Measurements from ENCODE around the gene VAMP7. TPM values are rescaled to one million over a fixed set of nuclear protein-coding genes. Genes with fewer than 3 reads are reported as not detected.

Gene VAMP7
- total and polyA plus RNA-seq, 8 donors = 35.9 to 43.9 (median 40.4) TPM

DNA sequence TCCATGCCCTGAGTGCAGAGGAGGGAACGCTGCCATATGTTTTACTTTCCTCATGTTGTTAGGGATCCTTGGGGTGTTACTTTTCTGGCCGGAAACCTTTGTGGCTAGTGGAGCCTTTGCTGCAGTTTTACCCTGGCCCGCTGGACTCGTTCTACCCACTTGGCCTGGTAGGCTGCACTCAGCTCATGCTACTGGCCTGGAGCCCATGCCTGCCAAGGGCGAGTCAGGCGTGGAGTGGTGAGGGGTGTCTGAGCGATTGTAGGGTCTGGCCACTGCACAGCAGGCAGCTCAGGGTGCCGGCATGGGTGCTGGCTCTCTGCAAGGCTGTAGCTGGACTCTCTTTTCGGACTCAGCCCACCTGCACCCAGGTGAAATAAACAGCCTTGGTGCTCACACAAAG lies 75.0 kb downstream of the VAMP7 start:
- DNase-seq (no peak), ATAC-seq (no peak)
- H3K4me3 ChIP-seq = no peak overlapping the region
- no peaks in the 10 kb centered on the region for H3K27me3 ChIP-seq
- no peaks in the 10 kb centered on the region for H3K9me3 ChIP-seq
- H3K4me1 ChIP-seq = no peaks in the 10 kb centered on the region
- H3K27ac ChIP-seq = no peak overlapping the region
- no peak for TF ChIP-seq CTCF (IDR thresholded peaks at IDR 0.05)
- intact Hi-C loops (cut with DNase I) = no loop called here
- H3K36me3 ChIP-seq = no peaks in the 10 kb centered on the region

- Histone ChIP-seq H3K4me1 (no peaks in the 10 kb centered on the region), H3K27me3 (no peaks in the 10 kb centered on the region), H3K4me3 (no peak overlapping the region), H3K9me3 (no peaks in the 10 kb centered on the region), H3K36me3 (no peaks in the 10 kb centered on the region), H3K27ac (no peak overlapping the region)
- TF ChIP-seq CTCF (IDR thresholded peaks at IDR 0.05) = no peak
- intact Hi-C loops (cut with DNase I) = no loop called here
- ATAC-seq = no peak
- DNase-seq = no peak
Observed at GRCh38 chrX:155956649-155957048, 75.5 kb downstream of the VAMP7 start.

DNA sequence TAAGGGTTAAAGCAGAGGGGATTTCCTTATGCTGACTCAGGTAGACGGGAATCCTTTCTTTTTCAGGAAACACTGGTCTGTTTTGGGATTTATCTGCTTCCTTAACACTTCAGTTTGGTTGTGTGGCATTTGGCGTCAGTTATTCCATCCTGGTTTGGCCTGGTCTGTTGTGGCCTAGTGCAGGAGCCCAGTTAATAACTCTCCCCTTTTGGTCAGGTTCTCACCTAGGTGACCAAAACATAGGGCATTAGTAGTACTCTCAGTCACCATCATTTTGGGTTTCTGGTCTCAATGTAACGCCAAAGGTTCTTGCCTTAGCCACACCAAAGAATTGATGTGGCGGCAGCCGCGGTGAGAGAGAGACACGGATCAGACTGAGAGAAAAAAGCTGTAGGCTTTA lies 76.7 kb downstream of the VAMP7 start:
- no peaks in the 10 kb centered on the region for H3K4me1 ChIP-seq
- H3K36me3 ChIP-seq = no peaks in the 10 kb centered on the region
- no peak overlapping the region for H3K27ac ChIP-seq
- no peak overlapping the region for H3K4me3 ChIP-seq
- intact Hi-C loops (cut with DNase I) = no loop called here
- ATAC-seq (no peak), DNase-seq (no peak)
- no peak for TF ChIP-seq CTCF (IDR thresholded peaks at IDR 0.05)
- no peaks in the 10 kb centered on the region for H3K27me3 ChIP-seq
- H3K9me3 ChIP-seq = no peaks in the 10 kb centered on the region

DNA sequence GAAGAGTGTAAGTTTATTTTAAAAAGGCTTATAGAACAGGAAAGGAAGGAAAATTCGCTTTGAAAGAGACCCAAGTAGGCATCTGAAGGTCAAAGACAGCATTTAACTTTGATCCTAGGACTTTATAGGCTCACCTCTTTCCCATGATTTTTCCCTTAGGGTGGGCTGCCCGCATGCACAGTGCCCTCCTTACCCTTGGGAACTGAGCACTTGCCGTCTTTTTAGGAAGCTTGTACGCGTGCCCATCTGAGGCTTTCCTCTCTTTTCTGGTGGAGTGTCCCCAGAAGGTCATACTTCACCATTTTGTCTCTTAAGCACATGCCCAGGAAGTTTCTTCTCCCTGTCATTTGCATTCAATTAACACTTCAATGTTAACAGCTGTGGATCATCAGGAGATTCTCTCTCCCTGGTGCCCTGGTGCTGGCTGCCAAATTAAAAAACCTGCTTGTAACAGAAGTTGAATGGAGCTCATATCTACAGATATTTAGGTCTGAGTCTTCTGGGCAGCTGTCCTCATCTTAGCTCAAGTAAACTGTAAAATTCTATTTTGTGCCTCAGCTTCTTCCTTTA lies 78.0 kb downstream of the VAMP7 start:
- H3K4me3 ChIP-seq = no peak overlapping the region
- H3K4me1 ChIP-seq = no peaks in the 10 kb centered on the region
- H3K27ac ChIP-seq = no peak overlapping the region
- intact Hi-C loops (cut with DNase I) = no loop called here
- TF ChIP-seq CTCF (IDR thresholded peaks at IDR 0.05) = no peak
- H3K36me3 ChIP-seq = no peaks in the 10 kb centered on the region
- no peaks in the 10 kb centered on the region for H3K27me3 ChIP-seq
- H3K9me3 ChIP-seq = peaks cover 0 to 6% of the 10 kb centered on the region in 2 donors
- ATAC-seq (no peak), DNase-seq (no peak)

GRCh38 chrX:155962906-155963305 lies 81.8 kb downstream of the VAMP7 start:
- Histone ChIP-seq H3K4me1 (no peaks in the 10 kb centered on the region), H3K4me3 (no peak overlapping the region), H3K9me3 (peaks cover 0 to 8% of the 10 kb centered on the region in 2 donors), H3K27me3 (no peaks in the 10 kb centered on the region), H3K27ac (no peak overlapping the region), H3K36me3 (no peaks in the 10 kb centered on the region)
- no peak for TF ChIP-seq CTCF (IDR thresholded peaks at IDR 0.05)
- ATAC-seq = no peak
- intact Hi-C loops (cut with DNase I) = no loop called here
- no peak for DNase-seq

All from left lung (tissue), 10 donors.